GM12801 (cell line): ENCODE results near the gene PLXND1.

Experiments
- CTCF ChIP-seq: IDR thresholded peaks from one replicate; pipeline ENCODE4 v1.5.1; 2011; ENCODE audit warnings: control low read depth; ENCODE audit not compliant: insufficient read length; ENCODE audit errors: extremely low read depth

Gene PLXND1

DNA sequence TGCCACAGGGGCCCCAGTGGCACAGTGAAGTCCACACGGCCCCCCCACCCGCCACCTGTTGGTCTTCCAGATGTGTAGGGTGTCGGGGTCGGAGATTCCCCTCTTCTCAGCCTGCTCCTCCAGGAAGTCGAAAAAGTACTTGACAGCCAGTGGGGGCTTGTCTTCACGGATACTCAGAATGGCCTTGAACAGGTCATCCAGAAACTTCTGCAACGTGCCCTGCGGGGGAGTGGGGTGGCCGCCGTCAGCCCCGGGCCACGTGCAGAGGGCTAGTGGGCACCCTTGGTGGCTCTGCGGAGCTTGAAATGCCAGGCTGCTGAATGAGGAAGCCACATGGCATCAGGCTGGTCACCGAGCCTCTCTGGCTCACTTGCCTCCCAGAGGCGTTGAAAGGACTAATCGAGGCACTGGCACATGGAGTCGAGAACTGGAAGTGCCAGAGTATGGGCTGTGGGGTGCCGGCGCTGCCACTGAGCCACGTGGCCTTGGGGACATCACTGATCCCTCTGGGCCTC lies 46.9 kb downstream of the PLXND1 start:
- TF ChIP-seq CTCF = no peak

- no peak for TF ChIP-seq CTCF
These were observed 47.5 kb downstream of the PLXND1 start for GRCh38 chr3:129558772-129559564.

GRCh38 chr3:129558081-129558771 lies 48.2 kb downstream of the PLXND1 start:
- no peak for TF ChIP-seq CTCF

DNA sequence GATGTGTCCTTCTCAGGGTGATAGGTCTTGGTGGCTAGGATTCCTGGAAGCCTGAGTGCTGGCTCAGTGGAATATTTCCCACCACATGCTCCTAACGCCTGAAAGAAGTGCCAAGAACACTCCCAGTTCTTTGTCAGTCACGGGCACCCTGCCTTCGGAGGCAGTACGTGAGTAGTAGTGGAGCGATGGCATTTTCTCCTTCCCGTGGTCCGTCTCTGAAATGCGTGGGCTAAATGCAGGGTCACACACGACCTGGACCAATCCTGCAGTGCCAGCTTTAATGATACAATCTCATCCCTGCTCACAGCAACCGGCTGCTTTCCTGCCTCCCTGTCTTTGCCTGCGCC lies 49.0 kb downstream of the PLXND1 start:
- TF ChIP-seq CTCF = no peak

GRCh38 chr3:129556890-129557547 lies 49.5 kb downstream of the PLXND1 start:
- no peak for TF ChIP-seq CTCF

DNA sequence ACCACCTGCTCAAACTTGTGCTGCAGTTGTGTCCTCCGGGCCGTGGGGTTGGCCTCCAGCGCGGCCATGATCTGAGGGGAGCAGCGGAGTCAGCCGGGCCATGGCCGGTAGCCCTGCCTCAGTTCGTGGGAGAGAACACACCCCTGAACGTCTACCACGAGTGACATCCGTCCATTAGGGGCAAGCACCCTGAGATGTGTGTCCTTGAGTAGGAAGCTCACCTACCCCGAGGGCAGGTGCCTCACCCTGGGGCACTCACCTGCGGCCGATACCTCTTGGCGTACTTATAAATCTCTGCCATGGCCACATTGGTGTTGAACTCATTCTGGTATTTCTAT lies 50.1 kb downstream of the PLXND1 start:
- no peak for TF ChIP-seq CTCF

DNA sequence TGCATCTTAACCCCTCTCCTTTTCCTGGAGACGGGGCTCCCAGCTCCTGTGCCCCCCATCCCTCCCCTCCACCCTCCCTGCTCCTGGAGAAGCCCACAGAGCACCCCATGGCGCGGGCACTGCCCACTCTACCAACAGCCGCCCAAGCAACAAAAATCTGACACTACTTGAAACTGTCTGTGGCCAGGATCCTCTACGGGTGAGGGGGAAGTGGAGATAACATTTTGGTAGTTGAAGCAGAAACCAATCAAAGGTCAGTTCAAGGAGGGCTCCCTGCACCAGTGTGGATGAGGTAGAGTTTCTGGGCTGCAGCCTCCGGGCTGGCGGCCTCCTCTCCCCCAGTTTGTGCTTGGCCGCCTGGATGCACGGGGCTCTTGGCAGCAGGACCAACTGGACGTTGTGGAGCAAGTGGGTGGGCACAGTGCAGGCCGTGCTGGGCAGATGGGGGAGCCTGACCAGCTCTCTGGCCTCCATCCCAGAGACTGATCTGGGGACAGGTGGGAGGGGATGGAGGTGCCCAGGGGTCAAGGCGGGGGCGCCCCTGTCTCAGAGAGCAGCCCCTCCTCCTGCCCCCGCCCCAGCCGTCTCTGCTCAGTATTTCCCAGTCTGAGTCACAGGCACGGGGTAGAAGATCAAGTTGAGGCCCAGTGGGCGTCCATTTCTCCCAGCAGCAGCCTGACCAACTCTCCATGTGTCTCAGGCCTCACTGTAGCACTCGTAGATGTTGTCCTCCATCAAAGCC lies 50.7 kb downstream of the PLXND1 start:
- TF ChIP-seq CTCF = no peak
